ENCODE measurements around the gene LCN10. TPM values are rescaled to one million over a fixed set of nuclear protein-coding genes. Genes with fewer than 3 reads are reported as not detected.
"Not testable (repeated sequence)": the region's sequence is repeated elsewhere in the genome, so short reads cannot be mapped to it uniquely, and the experiment has no call there.

LCN10 gene
- total and polyA plus RNA-seq, 4 experiments from 2014 or later = 0.22 to 1.3 (median 0.70) TPM

GRCh38 chr9:136755302-136756133, 12.8 kb upstream of the LCN10 start:
- peaks cover 5 to 11% of the 10 kb centered on the region in 2 donors for H3K27me3 Mint-ChIP-seq
- peaks cover 3 to 29% (median 20%) of the 10 kb centered on the region in 8 donors for H3K9me3 Mint-ChIP-seq
- H3K27me3 ChIP-seq (ENCODE audit: insufficient read depth, low read length); H3K4me1 ChIP-seq (ENCODE audit: insufficient read depth, low read length); H3K4me1 Mint-ChIP-seq; H3K36me3 Mint-ChIP-seq; intact Hi-C loops (cut with micrococcal nuclease); H3K36me3 ChIP-seq (ENCODE audit: insufficient read depth, low read length); H3K4me3 ChIP-seq (ENCODE audit: low read length in 2 of 2); H3K27ac ChIP-seq (ENCODE audit: low read depth, low read length); H3K9me3 ChIP-seq (ENCODE audit: control insufficient read depth in 1 of 2, low read length in 2 of 2); H3K4me3 Mint-ChIP-seq: not testable (repeated sequence)
- CTCF ChIA-PET (ENCODE audit: partially characterized antibody) = interaction anchor here (0.9 kb wide), 1 partner anchor 16 kb away, joined by 4 read pairs; no protein-coding TSS in a partner anchor
- DNase-seq = peak in 1 of 5 donors; percentile 29
- POLR2A ChIA-PET (ENCODE audit: partially characterized antibody) = interaction anchor here (0.5 kb wide), 1 partner anchor 29 kb away, joined by 6 read pairs; no protein-coding TSS in a partner anchor
- H3K27ac Mint-ChIP-seq = peak overlapping the region in 1 of 7 donors; percentile 53

GRCh38 chr9:136754626-136755301, 12.0 kb upstream of the LCN10 start:
- intact Hi-C loops (cut with micrococcal nuclease) = no loop called here
- Mint-ChIP-seq H3K36me3 (peaks cover 0 to 4% of the 10 kb centered on the region in 2 donors), H3K4me1 (no peaks in the 10 kb centered on the region), H3K27ac (no peak overlapping the region), H3K9me3 (peaks cover 3 to 29% (median 21%) of the 10 kb centered on the region in 8 donors), H3K27me3 (peaks cover 3 to 9% of the 10 kb centered on the region in 2 donors), H3K4me3 (no peak overlapping the region)
- H3K27ac ChIP-seq (ENCODE audit: low read depth, low read length) = no peak overlapping the region
- no peaks in the 10 kb centered on the region for H3K36me3 ChIP-seq (ENCODE audit: insufficient read depth, low read length)
- H3K4me1 ChIP-seq (ENCODE audit: insufficient read depth, low read length) = no peaks in the 10 kb centered on the region
- POLR2A ChIA-PET (ENCODE audit: partially characterized antibody) = no interaction called here
- peaks cover 0 to 6% of the 10 kb centered on the region in 2 donors for H3K9me3 ChIP-seq (ENCODE audit: control insufficient read depth in 1 of 2, low read length in 2 of 2)
- peak in 1 of 5 donors; percentile 27 for DNase-seq
- CTCF ChIA-PET (ENCODE audit: partially characterized antibody) = interaction anchor here (0.9 kb wide), 1 partner anchor 17 kb away, joined by 4 read pairs; no protein-coding TSS in a partner anchor
- no peaks in the 10 kb centered on the region for H3K27me3 ChIP-seq (ENCODE audit: insufficient read depth, low read length)
- H3K4me3 ChIP-seq (ENCODE audit: low read length in 2 of 2) = no peak overlapping the region

- intact Hi-C loops (cut with micrococcal nuclease) = no loop called here
- H3K27ac Mint-ChIP-seq = no peak overlapping the region
- H3K27ac ChIP-seq (ENCODE audit: low read depth, low read length) = no peak overlapping the region
- H3K4me1 ChIP-seq (ENCODE audit: insufficient read depth, low read length) = no peaks in the 10 kb centered on the region
- H3K36me3 Mint-ChIP-seq = peaks cover 0 to 4% of the 10 kb centered on the region in 2 donors
- peaks cover 0 to 6% of the 10 kb centered on the region in 2 donors for H3K9me3 ChIP-seq (ENCODE audit: control insufficient read depth in 1 of 2, low read length in 2 of 2)
- ChIA-PET POLR2A (ENCODE audit: partially characterized antibody) (no interaction called here), CTCF (ENCODE audit: partially characterized antibody) (no interaction called here)
- no peak for DNase-seq
- no peak overlapping the region for H3K4me3 ChIP-seq (ENCODE audit: low read length in 2 of 2)
- no peaks in the 10 kb centered on the region for H3K4me1 Mint-ChIP-seq
- peaks cover 3 to 29% (median 21%) of the 10 kb centered on the region in 8 donors for H3K9me3 Mint-ChIP-seq
- H3K4me3 Mint-ChIP-seq = no peak overlapping the region
- no peaks in the 10 kb centered on the region for H3K27me3 ChIP-seq (ENCODE audit: insufficient read depth, low read length)
- no peaks in the 10 kb centered on the region for H3K36me3 ChIP-seq (ENCODE audit: insufficient read depth, low read length)
- H3K27me3 Mint-ChIP-seq = peaks cover 3 to 8% of the 10 kb centered on the region in 2 donors
These were observed 11.4 kb upstream of the LCN10 start for GRCh38 chr9:136754059-136754572.

DNA sequence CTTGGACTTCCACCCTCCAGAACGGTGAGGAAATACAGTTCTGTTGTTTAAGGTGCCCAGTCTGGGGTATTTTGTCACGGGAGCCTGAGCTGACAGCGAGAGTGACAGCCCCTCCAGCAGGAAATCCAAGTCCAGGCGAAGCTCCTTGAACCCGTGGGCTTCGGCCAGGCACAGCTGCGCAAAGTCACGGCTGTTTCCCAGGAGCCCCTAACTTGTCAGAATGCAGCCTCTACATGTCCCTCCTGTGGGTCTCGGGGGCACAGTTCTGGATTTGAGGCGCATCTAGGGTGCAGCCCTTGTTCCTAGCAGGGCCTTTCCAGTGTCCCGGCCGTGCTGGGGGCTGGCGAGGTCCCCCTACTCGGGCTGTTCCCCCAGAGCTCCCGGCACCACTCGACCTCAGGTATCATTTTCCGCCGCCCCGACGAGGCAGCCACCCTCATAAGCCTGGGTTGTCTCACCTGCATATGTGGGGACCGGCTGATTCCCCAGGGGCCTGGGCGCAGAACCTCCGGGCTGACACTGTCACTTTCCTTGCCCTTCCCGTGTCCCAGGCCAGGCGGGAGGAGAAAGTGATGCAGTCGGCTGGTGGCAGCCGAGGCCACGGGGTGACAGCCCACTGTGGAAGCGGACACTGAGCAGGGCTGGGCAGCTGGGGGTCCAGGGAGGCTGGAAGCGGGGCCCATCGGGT, 10.8 kb upstream of the LCN10 start:
- peaks cover 3 to 8% of the 10 kb centered on the region in 2 donors for H3K27me3 Mint-ChIP-seq
- Histone ChIP-seq H3K27ac (ENCODE audit: low read depth, low read length) (no peak overlapping the region), H3K9me3 (ENCODE audit: control insufficient read depth in 1 of 2, low read length in 2 of 2) (peaks cover 0 to 6% of the 10 kb centered on the region in 2 donors), H3K27me3 (ENCODE audit: insufficient read depth, low read length) (no peaks in the 10 kb centered on the region), H3K4me1 (ENCODE audit: insufficient read depth, low read length) (no peaks in the 10 kb centered on the region), H3K36me3 (ENCODE audit: insufficient read depth, low read length) (no peaks in the 10 kb centered on the region), H3K4me3 (ENCODE audit: low read length in 2 of 2) (no peak overlapping the region)
- no peak overlapping the region for H3K4me3 Mint-ChIP-seq
- peak in 1 of 5 donors; percentile 20 for DNase-seq
- CTCF ChIA-PET (ENCODE audit: partially characterized antibody) = no interaction called here
- POLR2A ChIA-PET (ENCODE audit: partially characterized antibody) = no interaction called here
- no peak overlapping the region for H3K27ac Mint-ChIP-seq
- peaks cover 3 to 29% (median 21%) of the 10 kb centered on the region in 8 donors for H3K9me3 Mint-ChIP-seq
- H3K4me1 Mint-ChIP-seq = no peaks in the 10 kb centered on the region
- intact Hi-C loops (cut with micrococcal nuclease) = no loop called here
- H3K36me3 Mint-ChIP-seq = peaks cover 0 to 4% of the 10 kb centered on the region in 2 donors

DNA sequence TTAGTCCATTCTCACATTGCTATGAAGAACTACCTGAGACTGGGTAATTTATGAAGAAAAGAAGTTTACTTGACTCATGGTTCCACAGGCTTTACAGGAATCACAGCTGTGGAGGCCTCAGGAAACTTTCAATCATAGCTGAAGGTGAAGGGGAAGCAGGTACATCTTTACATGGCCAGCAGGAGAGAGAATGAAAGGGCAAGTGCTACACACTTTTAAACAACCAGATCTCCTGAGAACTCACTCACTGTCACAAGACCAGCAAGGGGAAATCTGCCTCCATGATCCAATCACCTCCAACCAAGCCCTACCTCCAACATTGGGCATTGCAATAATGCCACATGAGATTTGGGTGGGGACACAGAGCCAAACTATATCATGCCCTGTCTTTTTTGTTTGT, 9.1 kb upstream of the LCN10 start:
- H3K27ac Mint-ChIP-seq = no peak overlapping the region
- no peak overlapping the region for H3K4me3 Mint-ChIP-seq
- ChIA-PET POLR2A (ENCODE audit: partially characterized antibody) (no interaction called here), CTCF (ENCODE audit: partially characterized antibody) (no interaction called here)
- peaks cover 0 to 4% of the 10 kb centered on the region in 2 donors for H3K36me3 Mint-ChIP-seq
- DNase-seq = no peak
- H3K4me3 ChIP-seq (ENCODE audit: low read length in 2 of 2) = no peak overlapping the region
- no peaks in the 10 kb centered on the region for H3K27me3 ChIP-seq (ENCODE audit: insufficient read depth, low read length)
- no peaks in the 10 kb centered on the region for H3K36me3 ChIP-seq (ENCODE audit: insufficient read depth, low read length)
- peaks cover 5 to 8% of the 10 kb centered on the region in 2 donors for H3K27me3 Mint-ChIP-seq
- intact Hi-C loops (cut with micrococcal nuclease) = no loop called here
- H3K4me1 ChIP-seq (ENCODE audit: insufficient read depth, low read length) = no peaks in the 10 kb centered on the region
- H3K4me1 Mint-ChIP-seq = no peaks in the 10 kb centered on the region
- H3K9me3 Mint-ChIP-seq = peaks cover 3 to 29% (median 21%) of the 10 kb centered on the region in 8 donors
- no peak overlapping the region for H3K27ac ChIP-seq (ENCODE audit: low read depth, low read length)
- H3K9me3 ChIP-seq (ENCODE audit: control insufficient read depth in 1 of 2, low read length in 2 of 2) = peaks cover 0 to 6% of the 10 kb centered on the region in 2 donors

DNA sequence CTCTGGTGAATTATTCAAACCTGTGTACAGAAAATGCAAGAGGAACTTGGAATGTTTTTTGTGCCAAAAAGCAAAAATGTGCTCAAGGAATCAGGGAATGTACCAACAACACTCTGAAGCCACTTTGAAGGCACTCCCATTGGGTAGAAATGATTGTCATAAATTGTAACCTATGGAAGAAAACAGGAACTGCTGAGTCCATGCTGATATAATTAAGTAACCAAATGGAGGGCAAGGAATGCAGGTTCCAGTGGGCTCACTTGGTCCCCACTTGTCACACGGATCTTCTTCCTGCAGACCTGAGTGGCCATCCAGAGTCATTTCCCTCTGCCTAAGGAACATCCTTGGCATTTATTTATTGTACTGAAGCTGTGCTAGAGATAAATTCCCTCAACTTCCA, 8.5 kb upstream of the LCN10 start:
- Mint-ChIP-seq H3K9me3 (peaks cover 3 to 29% (median 21%) of the 10 kb centered on the region in 8 donors), H3K36me3 (peaks cover 0 to 4% of the 10 kb centered on the region in 2 donors), H3K4me1 (no peaks in the 10 kb centered on the region), H3K4me3 (no peak overlapping the region), H3K27ac (no peak overlapping the region), H3K27me3 (peaks cover 5 to 8% of the 10 kb centered on the region in 2 donors)
- no peaks in the 10 kb centered on the region for H3K27me3 ChIP-seq (ENCODE audit: insufficient read depth, low read length)
- CTCF ChIA-PET (ENCODE audit: partially characterized antibody) = interaction anchor here (0.6 kb wide), 1 partner anchor 376 kb away, joined by 4 read pairs; no protein-coding TSS in a partner anchor
- H3K9me3 ChIP-seq (ENCODE audit: control insufficient read depth in 1 of 2, low read length in 2 of 2) = peaks cover 0 to 6% of the 10 kb centered on the region in 2 donors
- H3K27ac ChIP-seq (ENCODE audit: low read depth, low read length) = no peak overlapping the region
- no peaks in the 10 kb centered on the region for H3K4me1 ChIP-seq (ENCODE audit: insufficient read depth, low read length)
- no peak overlapping the region for H3K4me3 ChIP-seq (ENCODE audit: low read length in 2 of 2)
- intact Hi-C loops (cut with micrococcal nuclease) = no loop called here
- POLR2A ChIA-PET (ENCODE audit: partially characterized antibody) = no interaction called here
- H3K36me3 ChIP-seq (ENCODE audit: insufficient read depth, low read length) = no peaks in the 10 kb centered on the region
- no peak for DNase-seq
